HG03103 (cell line): ENCODE results near the gene TMEM50A.
"Not testable (repeated sequence)": the region's sequence is repeated elsewhere in the genome, so short reads cannot be mapped to it uniquely, and the experiment has no call there.

ENCODE experiments used
- ATAC-seq: cut with Tn5 transposase; IDR thresholded peaks from one replicate; pipeline ENCODE4 v1.9.1; 2021; ENCODE audit warnings: low read depth; ENCODE audit not compliant: unreplicated experiment

The TMEM50A gene

DNA sequence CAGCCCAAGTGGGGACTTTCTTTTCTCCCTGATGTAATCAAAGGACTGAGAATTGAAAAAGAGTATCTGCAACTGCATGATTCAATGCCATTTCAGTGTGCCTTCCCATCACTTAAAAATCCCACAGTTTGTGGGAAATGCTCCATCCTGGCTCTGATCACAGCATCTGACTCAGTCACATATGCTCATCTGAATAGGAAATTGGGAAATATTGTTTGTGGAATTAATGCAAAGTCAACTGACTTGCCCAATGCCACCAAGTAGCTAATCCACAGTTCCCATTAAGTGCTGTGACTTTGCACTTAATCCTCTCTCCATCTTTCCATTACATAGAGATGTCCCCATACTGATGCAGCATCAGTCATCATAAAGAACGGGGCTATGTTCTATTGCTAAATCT, 45.0 kb downstream of the TMEM50A start:
- ATAC-seq = not testable (repeated sequence)

- ATAC-seq = not testable (repeated sequence)
Observed at GRCh38 chr1:25383875-25384274, 45.7 kb downstream of the TMEM50A start.

GRCh38 chr1:25387096-25387495, 49.0 kb downstream of the TMEM50A start:
- ATAC-seq = not testable (repeated sequence)

- not testable (repeated sequence) for ATAC-seq
Observed at GRCh38 chr1:25388691-25389090, 50.6 kb downstream of the TMEM50A start.

DNA sequence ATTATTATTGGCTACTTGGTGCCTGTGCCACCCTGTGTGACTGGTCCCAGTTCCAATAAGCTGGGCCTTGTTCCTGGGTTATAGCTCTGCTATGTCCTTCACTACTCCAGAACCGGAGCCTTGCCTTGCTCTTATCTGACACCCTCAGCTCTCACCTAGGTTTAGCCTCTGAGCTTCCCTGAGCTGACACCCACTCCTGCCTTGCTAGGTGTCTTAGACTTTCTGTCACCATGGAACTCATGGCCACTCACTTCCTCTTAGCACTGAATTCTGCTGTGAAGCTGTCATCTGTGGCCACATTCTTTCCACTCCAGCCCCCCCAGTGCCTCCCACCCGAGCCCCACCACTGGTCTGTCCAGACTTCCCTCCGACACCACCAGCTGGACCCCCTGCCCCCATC, 51.6 kb downstream of the TMEM50A start:
- ATAC-seq = not testable (repeated sequence)

DNA sequence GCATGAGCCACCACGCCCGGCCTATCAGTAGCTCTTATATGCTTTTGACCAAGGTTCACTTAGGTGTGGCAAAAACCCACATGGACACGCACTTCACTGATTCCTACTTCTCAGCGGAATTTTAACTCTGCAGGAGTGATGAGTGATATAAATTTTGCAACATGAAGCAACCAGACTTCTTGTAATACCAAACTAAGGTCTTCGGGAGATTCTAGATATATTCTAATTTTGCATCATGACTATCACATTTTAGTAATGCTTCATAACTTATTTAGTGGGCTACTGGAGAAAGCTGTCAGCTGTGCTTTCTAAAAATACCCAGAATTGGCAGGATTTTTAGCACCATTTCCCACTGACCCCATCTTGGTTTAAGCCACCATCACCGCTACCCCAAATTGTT, 54.7 kb downstream of the TMEM50A start:
- ATAC-seq = no peak

- ATAC-seq = not testable (repeated sequence)
Observed at GRCh38 chr1:25397549-25397948, 59.4 kb downstream of the TMEM50A start.

DNA sequence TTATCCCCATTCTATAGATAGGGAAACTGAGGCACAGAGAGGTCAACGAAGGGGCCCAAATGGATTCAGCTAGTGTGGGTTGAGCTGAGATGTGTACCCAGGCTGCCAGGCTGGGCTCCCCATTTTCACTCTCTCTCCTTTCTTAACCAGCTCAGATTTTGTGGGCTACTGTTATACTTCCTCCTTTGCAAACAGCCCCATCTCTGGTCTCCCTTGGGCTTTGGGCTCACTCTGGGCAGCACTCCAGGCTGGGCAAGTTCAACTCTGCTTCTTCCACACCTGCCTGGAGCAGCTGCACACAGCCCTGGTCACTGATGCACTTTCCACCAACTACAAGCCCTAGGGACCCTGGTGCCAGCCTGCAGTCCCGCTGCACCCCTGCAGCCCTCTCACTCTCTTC, 59.9 kb downstream of the TMEM50A start:
- ATAC-seq = not testable (repeated sequence)

DNA sequence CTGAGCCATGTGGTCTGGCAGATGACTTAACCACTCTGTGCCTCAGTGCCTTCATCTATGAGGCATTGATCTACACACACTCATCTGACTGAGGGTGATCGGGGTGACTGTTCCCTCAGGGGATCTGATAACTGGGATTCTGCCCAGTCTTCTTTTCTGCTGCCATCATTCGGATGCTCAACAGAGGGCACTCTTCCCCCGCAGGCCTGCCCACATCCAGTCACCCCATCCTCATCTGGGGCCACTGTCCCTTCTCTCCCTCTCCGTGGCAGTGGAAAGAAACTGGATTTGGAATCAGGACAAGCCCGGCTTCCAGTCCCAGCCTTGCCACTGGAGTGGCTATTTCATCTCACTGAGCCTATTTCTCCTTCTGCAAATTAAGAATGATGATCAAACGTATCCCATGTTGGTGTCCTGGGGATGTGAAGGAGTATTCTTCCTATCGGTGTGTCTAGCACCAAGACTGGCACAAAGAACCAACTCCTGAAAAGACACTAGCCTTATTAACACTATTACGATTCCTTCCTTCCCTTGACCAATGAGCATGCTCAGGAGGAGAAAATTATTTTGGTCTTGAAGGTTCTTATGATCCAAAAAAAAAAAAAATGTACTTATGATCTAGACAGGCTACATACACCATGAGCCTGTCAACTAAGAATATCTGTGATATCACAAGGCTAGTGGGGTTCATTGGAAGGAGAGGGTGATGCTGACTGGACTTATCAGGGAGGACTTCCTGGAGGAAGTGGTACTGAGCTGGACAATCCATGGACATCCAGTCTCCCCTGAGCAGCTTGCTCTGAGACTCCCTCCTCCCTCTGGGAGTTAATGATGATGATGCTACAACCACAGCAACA, 65.0 kb downstream of the TMEM50A start:
- not testable (repeated sequence) for ATAC-seq

GRCh38 chr1:25405731-25406305, 67.7 kb downstream of the TMEM50A start:
- ATAC-seq = not testable (repeated sequence)

GRCh38 chr1:25409641-25410427, 71.7 kb downstream of the TMEM50A start:
- ATAC-seq = not testable (repeated sequence)
